Motor neuron (in vitro differentiated cells): ENCODE results near the gene JAG1. TPM values are rescaled to one million over a fixed set of nuclear protein-coding genes. Genes with fewer than 3 reads are reported as not detected.

Experiments
- ATAC-seq, 8 experiments: fragments of 200-7000 bp; cut with Tn5 transposase; replicated peaks in 6 of 8; 2 replicates each; pipeline ENCODE4 v1.8.0; 2021; ENCODE audit warnings: mild to moderate bottlenecking in 8 of 8, moderate library complexity in 8 of 8
- H3K27ac ChIP-seq, 2 donors: fragments of 250-450 bp; sonication (Bioruptor Pico); 2 replicates each; pipeline ENCODE4 v1.9.0; 2021; ENCODE audit warnings: antibody characterized with exemption in 2 of 2, mild to moderate bottlenecking in 2 of 2, moderate library complexity in 1 of 2
- H3K4me1 ChIP-seq, 2 donors: fragments of 250-450 bp; sonication (Bioruptor Pico); replicated peaks in 1 of 2; 2 replicates each; pipeline ENCODE4 v1.6.1; 2021; ENCODE audit warnings: antibody characterized with exemption in 2 of 2, mild to moderate bottlenecking in 2 of 2, moderate library complexity in 1 of 2
- H3K4me3 ChIP-seq, 5 donors: fragments of 250-450 bp; sonication (Bioruptor Pico); 2 replicates each; pipeline ENCODE4 v1.9.0; 2021; ENCODE audit warnings: antibody characterized with exemption in 5 of 5, mild to moderate bottlenecking in 5 of 5, moderate library complexity in 4 of 5
- WGBS, 10 experiments: fragments of 450-650 bp; shearing (Covaris generic); methylation state at CpG; one replicate each; pipeline ENCODE4 v1.0.0; 2022; 5-methylcytosine and 5-hydroxymethylcytosine counted together
- in situ Hi-C, 9 experiments: fragments of 400-800 bp; cut with MboI; loops; one replicate each; pipeline ENCODE4 v1.15.0; 2021; ENCODE audit warnings: low sequenced_read_pairs in 9 of 9, low pct_unique_long_range_greater_than_20kb in 2 of 9; ENCODE audit not compliant: unreplicated experiment in 9 of 9
- total RNA-seq, 8 experiments: library from RNA; unstranded; fragments of 300-600 nt; gene quantifications; 2 replicates each; pipeline versions ENCODE4 v1.2.3 to v1.2.4, GENCODE V29; 2022

JAG1 gene
- total RNA-seq, 8 experiments from 2014 or later: 15.3 to 93.4 (median 27.9) TPM

DNA sequence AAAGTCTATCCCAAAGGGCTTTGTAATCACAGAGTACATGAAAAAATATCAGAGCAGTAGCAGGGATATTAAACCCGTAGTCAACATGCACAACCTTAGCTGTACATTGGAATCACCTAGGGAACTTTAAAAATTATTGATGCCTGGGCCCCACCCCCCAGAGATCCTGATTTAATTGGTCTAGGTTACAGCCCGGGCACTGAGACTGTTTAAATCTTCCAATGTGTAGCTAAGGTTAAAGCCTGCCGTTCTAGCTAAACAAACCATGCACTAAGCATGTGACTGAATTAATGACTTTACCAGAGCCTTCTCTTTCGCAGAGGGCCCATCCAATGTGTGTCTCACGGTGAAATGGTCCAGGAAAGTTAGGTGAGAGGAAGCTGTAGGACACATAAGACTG is 14.1 kb upstream of the JAG1 start:
- in situ Hi-C loops: loop anchor here in 1 of 9 experiments (25.0 kb wide), 1 partner anchor 224 kb away; no protein-coding TSS in a partner anchor
- ATAC-seq: peak in 3 of 8 experiments; percentile 29 to 94 (median 42)
- peaks cover 0 to 9% of the 10 kb centered on the region in 2 donors for H3K4me1 ChIP-seq
- H3K4me3 ChIP-seq: no peak overlapping the region
- H3K27ac ChIP-seq: no peak overlapping the region
- 40 to 83% (median 61%) methylated on average over 1 to 5 of the region's 5 CpGs for WGBS, 10 experiments

- in situ Hi-C loops: loop anchor here in 1 of 9 experiments (25.0 kb wide), 1 partner anchor 226 kb away; no protein-coding TSS in a partner anchor
- H3K4me3 ChIP-seq: no peak overlapping the region
- ATAC-seq: no peak
- 67 to 100% (median 92%) methylated on average over 1 to 6 of the region's 14 CpGs; no CpG with 5 or more reads in 2 of the 10 experiments for WGBS, 10 experiments
- H3K4me1 ChIP-seq: peaks cover 0 to 9% of the 10 kb centered on the region in 2 donors
- no peak overlapping the region for H3K27ac ChIP-seq
These were observed 12.7 kb upstream of the JAG1 start for GRCh38 chr20:10686356-10687133.

DNA sequence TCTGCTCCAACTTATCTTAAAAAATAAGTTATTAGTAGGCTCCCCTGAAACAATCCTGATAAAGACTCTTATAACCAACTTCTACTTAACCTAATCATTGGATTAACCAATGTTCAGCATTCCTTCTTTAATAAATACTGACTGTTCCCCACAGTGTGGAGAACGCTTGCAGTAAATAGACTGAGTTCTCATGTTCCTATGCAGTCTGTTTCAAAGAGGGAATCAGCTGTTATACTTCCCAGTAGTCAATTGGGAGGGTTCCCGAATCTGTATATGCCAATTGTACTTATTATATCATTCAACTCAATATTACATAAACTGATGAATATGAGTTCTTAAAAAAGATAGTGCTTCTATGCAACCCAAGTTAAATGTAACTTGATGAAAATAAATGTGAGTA is 9.7 kb upstream of the JAG1 start:
- WGBS, 10 experiments: 58 to 100% (median 93%) methylated on average over 1 to 2 of the region's 2 CpGs
- in situ Hi-C loops: loop anchor here in 1 of 9 experiments (25.0 kb wide), 1 partner anchor 229 kb away; no protein-coding TSS in a partner anchor
- no peak overlapping the region for H3K27ac ChIP-seq
- no peak for ATAC-seq
- H3K4me3 ChIP-seq: no peak overlapping the region
- H3K4me1 ChIP-seq: peaks cover 0 to 9% of the 10 kb centered on the region in 2 donors

- no peak overlapping the region for H3K4me3 ChIP-seq
- 46 to 100% (median 81%) methylated on average over 1 to 3 of the region's 3 CpGs; no CpG with 5 or more reads in 2 of the 10 experiments for WGBS, 10 experiments
- in situ Hi-C loops: loop anchor here in 1 of 9 experiments (25.0 kb wide), 1 partner anchor 229 kb away; no protein-coding TSS in a partner anchor
- H3K27ac ChIP-seq: no peak overlapping the region
- no peak for ATAC-seq
- H3K4me1 ChIP-seq: peaks cover 0 to 6% of the 10 kb centered on the region in 2 donors
These were observed 9.1 kb upstream of the JAG1 start for GRCh38 chr20:10682939-10683338.

DNA sequence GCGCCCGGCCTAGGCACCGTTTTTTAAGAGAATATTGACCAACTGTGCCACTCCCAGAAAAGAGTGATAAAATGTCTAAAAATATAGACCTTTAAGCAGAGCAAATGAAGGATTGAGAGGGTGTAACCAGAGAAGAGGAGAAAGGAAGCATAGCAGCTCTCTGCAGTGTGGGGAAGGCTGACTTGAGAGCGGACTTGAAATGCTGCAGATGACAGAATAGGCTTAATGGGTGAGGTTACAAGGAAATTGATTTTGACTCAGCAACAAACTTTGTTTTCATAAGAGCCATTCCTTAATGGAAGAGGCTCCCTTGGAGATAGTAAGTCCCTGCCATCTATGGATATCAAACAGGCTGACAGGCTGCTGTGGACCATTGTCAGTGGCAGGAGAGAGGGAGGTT is 7.7 kb upstream of the JAG1 start:
- in situ Hi-C loops: loop anchor here in 1 of 9 experiments (25.0 kb wide), 1 partner anchor 231 kb away; no protein-coding TSS in a partner anchor
- Histone ChIP-seq H3K4me3 (no peak overlapping the region), H3K27ac (no peak overlapping the region), H3K4me1 (no peaks in the 10 kb centered on the region)
- ATAC-seq: peak in 1 of 8 experiments; percentile 48
- WGBS, 10 experiments: 79 to 100% (median 95%) methylated on average over 1 to 4 of the region's 4 CpGs; no CpG with 5 or more reads in 2 of the 10 experiments

DNA sequence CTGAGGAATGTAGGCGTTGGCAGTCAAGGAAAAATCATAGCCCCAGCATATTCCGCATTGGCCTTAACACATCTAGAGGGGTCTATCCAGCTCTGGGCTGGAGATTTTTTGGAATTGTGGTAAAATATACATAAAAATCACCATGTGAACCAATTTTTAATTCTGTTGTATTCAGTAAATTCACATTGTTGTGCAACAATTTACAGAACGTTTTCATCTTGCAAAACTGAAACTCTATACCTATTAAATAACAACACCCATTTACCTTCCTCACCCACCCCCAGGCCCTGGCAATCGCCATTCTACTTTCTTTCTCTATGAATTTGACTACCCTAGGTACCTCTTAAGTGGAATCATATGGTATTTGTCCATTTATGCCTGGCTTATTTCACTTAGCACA is 6.8 kb upstream of the JAG1 start:
- 0 to 100% (median 87%) methylated on average over 1 to 4 of the region's 4 CpGs; no CpG with 5 or more reads in 1 of the 10 experiments for WGBS, 10 experiments

GRCh38 chr20:10679269-10679668 is 5.5 kb upstream of the JAG1 start:
- in situ Hi-C loops: loop anchor here in 1 of 9 experiments (25.0 kb wide), 1 partner anchor 233 kb away; no protein-coding TSS in a partner anchor
- 48 to 100% (median 78%) methylated on average over 1 to 4 of the region's 4 CpGs for WGBS, 10 experiments
- ATAC-seq: no peak

More for the DNA sequence above, 6.8 kb upstream of the JAG1 start:
- in situ Hi-C loops: loop anchor here in 1 of 9 experiments (25.0 kb wide), 1 partner anchor 232 kb away; no protein-coding TSS in a partner anchor
- no peaks in the 10 kb centered on the region for H3K4me1 ChIP-seq
- H3K4me3 ChIP-seq: no peak overlapping the region
- no peak overlapping the region for H3K27ac ChIP-seq
- peak in 1 of 8 experiments; percentile 57 for ATAC-seq

GRCh38 chr20:10676518-10676917 is 2.7 kb upstream of the JAG1 start:
- WGBS, 10 experiments: 20 to 100% (median 81%) methylated on average over 1 to 3 of the region's 3 CpGs; no CpG with 5 or more reads in 5 of the 10 experiments
- Histone ChIP-seq H3K27ac (no peak overlapping the region), H3K4me1 (peaks cover 2 to 3% of the 10 kb centered on the region in 2 donors), H3K4me3 (no peak overlapping the region)
- ATAC-seq: no peak
- in situ Hi-C loops: loop anchor here in 1 of 9 experiments (25.0 kb wide), 1 partner anchor 236 kb away; no protein-coding TSS in a partner anchor

More at GRCh38 chr20:10679269-10679668, 5.5 kb upstream of the JAG1 start:
- H3K4me1 ChIP-seq: peaks cover 0 to 3% of the 10 kb centered on the region in 2 donors
- H3K27ac ChIP-seq: no peak overlapping the region
- H3K4me3 ChIP-seq: no peak overlapping the region

DNA sequence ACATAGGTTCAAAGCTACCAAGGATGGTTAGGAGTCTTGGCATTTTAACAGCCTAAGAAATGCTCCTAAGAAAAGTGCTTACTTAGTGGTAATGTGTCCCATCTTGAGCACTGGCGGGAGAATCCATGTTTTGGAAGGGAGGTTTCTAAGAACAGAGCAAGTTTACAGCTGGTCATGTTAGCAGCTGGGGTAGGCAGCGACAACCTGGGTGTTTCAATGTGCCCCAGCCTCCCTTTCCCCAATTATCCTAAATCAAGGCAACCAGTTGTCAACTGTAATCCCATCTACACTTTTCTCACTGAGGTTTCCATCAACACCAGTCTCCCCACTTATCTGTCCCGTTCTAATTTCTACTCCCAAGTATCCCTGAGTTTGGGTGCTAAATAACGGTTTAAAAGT is 1.6 kb upstream of the JAG1 start:
- no peak overlapping the region for H3K27ac ChIP-seq
- WGBS, 10 experiments: 76 to 100% (median 90%) methylated on average over 1 to 3 of the region's 4 CpGs; no CpG with 5 or more reads in 2 of the 10 experiments
- H3K4me3 ChIP-seq: peak overlapping the region in 1 of 5 donors; percentile 60
- ATAC-seq: no peak
- in situ Hi-C loops: loop anchor here in 1 of 9 experiments (25.0 kb wide), 1 partner anchor 237 kb away; no protein-coding TSS in a partner anchor
- H3K4me1 ChIP-seq: peaks cover 10 to 11% of the 10 kb centered on the region in 2 donors

- H3K4me1 ChIP-seq: peaks cover 15 to 16% of the 10 kb centered on the region in 2 donors
- in situ Hi-C loops: loop anchor here in 3 of 9 experiments (25.0 kb wide), 3 partner anchors 113 to 587 kb away; no protein-coding TSS in a partner anchor
- 0 to 20% (median 5%) methylated on average over 1 to 11 of the region's 38 CpGs; no CpG with 5 or more reads in 5 of the 10 experiments for WGBS, 10 experiments
- peak overlapping the region; percentile 42 to 85 for H3K27ac ChIP-seq
- ATAC-seq: peak; percentile 30 to 54 (median 36)
- H3K4me3 ChIP-seq: peak overlapping the region; percentile 38 to 66 (median 55)
These were observed 1.1 kb upstream of the JAG1 start for GRCh38 chr20:10674684-10675449.

DNA sequence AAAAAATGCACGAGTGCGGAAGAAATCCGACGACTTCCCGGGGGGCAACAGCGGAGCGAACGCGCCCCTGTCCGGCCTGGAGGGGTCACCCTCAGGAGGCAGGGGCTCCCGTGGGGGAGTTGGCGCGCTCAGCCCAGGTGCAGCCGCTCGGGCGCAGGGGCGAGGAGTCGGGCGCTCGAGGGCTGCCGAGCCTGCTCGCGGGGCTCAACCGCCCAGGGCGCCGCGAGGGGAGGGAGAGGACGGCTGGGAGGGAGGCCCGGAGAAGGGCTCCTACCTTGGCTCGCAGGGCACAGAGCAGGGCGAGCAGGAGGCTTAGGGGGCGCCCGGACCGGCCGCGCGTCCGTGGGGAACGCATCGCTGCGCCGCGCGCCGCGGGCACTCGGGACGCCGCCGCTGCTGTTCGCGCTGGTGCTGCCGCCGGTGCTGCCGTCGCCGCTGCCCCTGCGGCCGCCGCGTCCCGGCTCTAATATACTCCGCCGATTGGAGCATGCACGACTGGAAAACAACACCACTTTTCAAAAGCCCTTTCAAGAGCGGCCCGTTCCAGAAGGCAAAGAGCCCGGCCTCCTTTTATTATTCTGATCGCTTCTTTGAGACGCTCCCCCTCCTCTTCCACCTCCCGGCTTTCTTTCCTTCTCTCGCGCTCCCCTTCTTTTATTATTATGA is 490 bp downstream of the JAG1 start:
- peaks cover 16 to 24% of the 10 kb centered on the region in 2 donors for H3K4me1 ChIP-seq
- in situ Hi-C loops: loop anchor here in 3 of 9 experiments (25.0 kb wide), 2 partner anchors 111 to 589 kb away; no protein-coding TSS in a partner anchor
- peak in 6 of 8 experiments; percentile 3 to 42 (median 22) for ATAC-seq
- peak overlapping the region; percentile 38 to 66 (median 55) for H3K4me3 ChIP-seq
- WGBS, 10 experiments: 0 to 4% (median 0%) methylated on average over 3 to 18 of the region's 73 CpGs; no CpG with 5 or more reads in 4 of the 10 experiments
- H3K27ac ChIP-seq: peak overlapping the region; percentile 9 to 80
